ENCODE results near the gene CDC14B.
A peak's percentile ranks its signal among the peaks of the same experiment; 100 is the strongest.
"Not testable (repeated sequence)": the region's sequence is repeated elsewhere in the genome, so short reads cannot be mapped to it uniquely, and the experiment has no call there.

Gene CDC14B

GRCh38 chr9:96636368-96636767 is 16.7 kb upstream of the CDC14B start:
- DNase-seq (ENCODE audit: low spot score), result no peak
- no peak for TF ChIP-seq CTCF (conservative IDR thresholded peaks at IDR 0.05; ENCODE audit: low read depth)
- CTCF ChIA-PET, result interaction anchor here (0.6 to 1.1 kb wide), 2 partner anchors 194 to 196 kb away, joined by 3 to 6 read pairs; no protein-coding TSS in a partner anchor
- POLR2A ChIA-PET (ENCODE audit: low non-redundant PET), result no interaction called here
- H3K27ac ChIP-seq, result no peak overlapping the region

- CTCF ChIA-PET, result interaction anchor here (0.6 kb wide), 2 partner anchors 19 to 80 kb away, joined by 3 read pairs; no protein-coding TSS in a partner anchor
- DNase-seq (ENCODE audit: low spot score); H3K27ac ChIP-seq; POLR2A ChIA-PET (ENCODE audit: low non-redundant PET): not testable (repeated sequence)
Measured at GRCh38 chr9:96633579-96633978, 13.9 kb upstream of the CDC14B start.

GRCh38 chr9:96626912-96627311 is 7.3 kb upstream of the CDC14B start:
- no peak for DNase-seq (ENCODE audit: low spot score)
- no peak overlapping the region for H3K27ac ChIP-seq
- POLR2A ChIA-PET (ENCODE audit: low non-redundant PET), result no interaction called here
- CTCF ChIA-PET, result no interaction called here
- no peak for TF ChIP-seq CTCF (conservative IDR thresholded peaks at IDR 0.05; ENCODE audit: low read depth)

GRCh38 chr9:96621618-96622017 is 2.0 kb upstream of the CDC14B start:
- no peak for TF ChIP-seq CTCF (conservative IDR thresholded peaks at IDR 0.05; ENCODE audit: low read depth)
- ChIA-PET POLR2A (ENCODE audit: low non-redundant PET) (no interaction called here), CTCF (no interaction called here)
- H3K27ac ChIP-seq, result no peak overlapping the region
- DNase-seq (ENCODE audit: low spot score), result no peak

- H3K27ac ChIP-seq, result no peak overlapping the region
- no peak for TF ChIP-seq CTCF (conservative IDR thresholded peaks at IDR 0.05; ENCODE audit: low read depth)
- no peak for DNase-seq (ENCODE audit: low spot score)
- POLR2A ChIA-PET (ENCODE audit: low non-redundant PET), result no interaction called here
- CTCF ChIA-PET, result no interaction called here
Measured at GRCh38 chr9:96620832-96621269, 1.2 kb upstream of the CDC14B start.

GRCh38 chr9:96620181-96620514 is 505 bp upstream of the CDC14B start:
- no peak for TF ChIP-seq CTCF (conservative IDR thresholded peaks at IDR 0.05; ENCODE audit: low read depth)
- H3K27ac ChIP-seq, result peak overlapping the region; percentile 74; the same call in 1 of the 2 replicates
- POLR2A ChIA-PET (ENCODE audit: low non-redundant PET), result no interaction called here
- no peak for DNase-seq (ENCODE audit: low spot score)
- CTCF ChIA-PET, result interaction anchor here (1.1 kb wide), 1 partner anchor 54 kb away, joined by 3 read pairs; no protein-coding TSS in a partner anchor

GRCh38 chr9:96619124-96619465 is 548 bp downstream of the CDC14B start:
- CTCF ChIA-PET, result interaction anchor here (0.6 to 1.5 kb wide), 5 partner anchors 11 to 291 kb away, joined by 3 to 7 read pairs (median 3); no protein-coding TSS in a partner anchor
- no peak for DNase-seq (ENCODE audit: low spot score)
- POLR2A ChIA-PET (ENCODE audit: low non-redundant PET), result interaction anchor here (0.6 kb wide), 1 partner anchor 417 kb away, joined by 3 read pairs; no protein-coding TSS in a partner anchor

More at GRCh38 chr9:96619124-96619465, 548 bp downstream of the CDC14B start:
- peak overlapping the region; percentile 74 for H3K27ac ChIP-seq
- TF ChIP-seq CTCF (conservative IDR thresholded peaks at IDR 0.05; ENCODE audit: low read depth), result no peak

Data from RWPE1 (cell line).